Lower lobe of right lung (tissue), 2 donors: Measurements from ENCODE around the gene PAX7. TPM values are rescaled to one million over a fixed set of nuclear protein-coding genes. Genes with fewer than 3 reads are reported as not detected.
"Not testable (repeated sequence)": the region's sequence is repeated elsewhere in the genome, so short reads cannot be mapped to it uniquely, and the experiment has no call there.

ENCODE experiments used
- ATAC-seq, 2 donors: fragments of 200-7000 bp; cut with Tn5 transposase; one replicate each; pipeline ENCODE4 v1.9.1; 2020 to 2022; ENCODE audit warnings: mild to moderate bottlenecking in 2 of 2, moderate library complexity in 2 of 2
- DNase-seq: peaks from one replicate; pipeline ENCODE4 v3.0.0-alpha.2; 2020
- H3K27ac ChIP-seq: fragments of 200-600 bp; one replicate; pipeline ENCODE4 v1.8.0; 2022
- H3K27me3 ChIP-seq: fragments of 200-600 bp; one replicate; pipeline ENCODE4 v1.8.0; 2022; ENCODE audit warnings: low read depth
- H3K36me3 ChIP-seq: fragments of 200-600 bp; one replicate; pipeline ENCODE4 v1.8.0; 2022; ENCODE audit warnings: mild to moderate bottlenecking
- H3K4me1 ChIP-seq: fragments of 200-600 bp; one replicate; pipeline ENCODE4 v1.8.0; 2022
- H3K4me3 ChIP-seq: fragments of 200-600 bp; one replicate; pipeline ENCODE4 v1.8.0; 2022; ENCODE audit warnings: mild to moderate bottlenecking
- H3K9me3 ChIP-seq: fragments of 200-600 bp; one replicate; pipeline ENCODE4 v1.8.0; 2022
- intact Hi-C: fragments of 100-400 bp; cut with DNase I; formaldehyde crosslinking; loops from one replicate; pipeline ENCODE4 v1.11.0; 2022
- total RNA-seq: library from RNA; stranded (reverse); fragmentation: NEBNext Ultra II Directional; extraction: Animal tissue kit (Norgen Biotek cat#: 25700); gene quantifications from one replicate; pipeline ENCODE4 v1.2.1, GENCODE V29; 2021
- TF ChIP-seq, protein P1 (sequence below): fragments of 200-600 bp; IDR thresholded peaks from one replicate; pipeline ENCODE4 v1.8.0; 2022; ENCODE audit warnings: antibody characterized with exemption, mild to moderate bottlenecking
- donor health status: DM: no; HTN: yes; CAD: no; lungs with severe emphysema.

Gene PAX7
- total RNA-seq, 1 donor from 2014 or later: not detected

DNA sequence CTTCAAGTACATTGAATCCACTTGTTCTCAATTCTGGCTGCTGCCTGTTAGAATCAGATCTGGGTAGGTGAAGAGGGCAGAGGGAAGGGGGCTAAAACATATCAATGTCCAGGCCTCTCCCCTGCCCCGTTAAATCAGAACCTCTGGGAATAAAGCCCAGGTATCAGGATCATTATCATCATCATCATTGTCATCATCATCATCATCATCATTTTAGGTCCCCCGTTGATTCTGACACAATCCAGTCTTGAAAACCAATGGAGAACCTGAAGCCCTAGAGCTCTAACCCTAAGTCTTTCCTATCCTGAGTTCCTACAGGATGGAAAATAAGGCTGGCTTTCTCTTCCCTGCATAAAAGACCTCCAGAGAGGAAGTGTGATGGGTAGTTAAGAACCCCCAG, 135.7 kb downstream of the PAX7 start:
- Histone ChIP-seq H3K27ac (no peak overlapping the region), H3K36me3 (no peaks in the 10 kb centered on the region), H3K9me3 (no peaks in the 10 kb centered on the region), H3K4me1 (no peaks in the 10 kb centered on the region), H3K27me3 (peaks cover 38% of the 10 kb centered on the region), H3K4me3 (no peak overlapping the region)
- TF ChIP-seq, protein P1, sequence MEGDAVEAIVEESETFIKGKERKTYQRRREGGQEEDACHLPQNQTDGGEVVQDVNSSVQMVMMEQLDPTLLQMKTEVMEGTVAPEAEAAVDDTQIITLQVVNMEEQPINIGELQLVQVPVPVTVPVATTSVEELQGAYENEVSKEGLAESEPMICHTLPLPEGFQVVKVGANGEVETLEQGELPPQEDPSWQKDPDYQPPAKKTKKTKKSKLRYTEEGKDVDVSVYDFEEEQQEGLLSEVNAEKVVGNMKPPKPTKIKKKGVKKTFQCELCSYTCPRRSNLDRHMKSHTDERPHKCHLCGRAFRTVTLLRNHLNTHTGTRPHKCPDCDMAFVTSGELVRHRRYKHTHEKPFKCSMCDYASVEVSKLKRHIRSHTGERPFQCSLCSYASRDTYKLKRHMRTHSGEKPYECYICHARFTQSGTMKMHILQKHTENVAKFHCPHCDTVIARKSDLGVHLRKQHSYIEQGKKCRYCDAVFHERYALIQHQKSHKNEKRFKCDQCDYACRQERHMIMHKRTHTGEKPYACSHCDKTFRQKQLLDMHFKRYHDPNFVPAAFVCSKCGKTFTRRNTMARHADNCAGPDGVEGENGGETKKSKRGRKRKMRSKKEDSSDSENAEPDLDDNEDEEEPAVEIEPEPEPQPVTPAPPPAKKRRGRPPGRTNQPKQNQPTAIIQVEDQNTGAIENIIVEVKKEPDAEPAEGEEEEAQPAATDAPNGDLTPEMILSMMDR: no peak
- intact Hi-C loops: no loop called here
- no peak for DNase-seq
- ATAC-seq: no peak

DNA sequence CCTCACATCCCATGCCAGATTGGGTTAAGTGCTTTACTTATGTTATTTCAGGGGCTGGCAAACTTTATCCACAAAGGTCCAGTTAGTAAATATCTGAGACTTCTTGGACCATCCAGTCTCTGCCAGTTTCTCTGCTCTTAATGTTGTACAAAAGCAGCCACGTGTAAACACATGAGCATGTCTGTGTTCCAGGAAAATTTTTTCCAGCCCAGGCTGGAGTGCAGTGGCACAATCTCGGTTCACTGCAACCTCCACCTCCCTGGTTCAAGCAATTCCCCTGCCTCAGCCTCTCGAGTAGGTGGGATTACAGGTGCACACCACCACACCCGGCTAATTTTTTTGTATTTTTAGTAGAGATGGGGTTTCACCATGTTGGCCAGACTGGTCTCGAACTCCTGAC, 136.9 kb downstream of the PAX7 start:
- H3K27me3 ChIP-seq: peaks cover 29% of the 10 kb centered on the region
- ATAC-seq, H3K9me3 ChIP-seq, H3K27ac ChIP-seq, H3K4me1 ChIP-seq, DNase-seq, H3K36me3 ChIP-seq, H3K4me3 ChIP-seq, intact Hi-C loops: not testable (repeated sequence)

DNA sequence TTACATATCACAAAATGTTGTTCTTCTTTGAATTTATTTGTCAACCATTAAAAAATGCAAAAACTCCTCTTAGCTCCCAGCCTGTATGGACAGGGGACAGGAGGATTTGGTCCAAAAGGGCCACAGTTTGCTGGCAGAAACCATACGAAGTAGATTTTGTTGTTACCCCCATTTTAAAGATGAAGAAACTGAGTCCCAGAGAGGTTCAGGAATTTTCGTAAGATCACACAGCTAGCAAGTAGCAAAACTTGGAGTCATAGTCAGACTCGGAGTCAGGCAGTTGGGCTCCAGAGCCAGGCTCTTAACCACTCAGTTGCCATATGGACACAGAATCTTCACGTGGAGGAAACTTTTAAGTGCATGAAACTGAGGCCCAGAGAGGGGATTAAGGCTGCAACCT, 137.4 kb downstream of the PAX7 start:
- intact Hi-C loops: no loop called here
- Histone ChIP-seq H3K36me3 (no peaks in the 10 kb centered on the region), H3K27me3 (peaks cover 34% of the 10 kb centered on the region), H3K27ac (no peak overlapping the region), H3K4me1 (no peaks in the 10 kb centered on the region), H3K9me3 (no peaks in the 10 kb centered on the region), H3K4me3 (no peak overlapping the region)
- DNase-seq (no peak), ATAC-seq (no peak)
- TF ChIP-seq, protein P1: no peak

DNA sequence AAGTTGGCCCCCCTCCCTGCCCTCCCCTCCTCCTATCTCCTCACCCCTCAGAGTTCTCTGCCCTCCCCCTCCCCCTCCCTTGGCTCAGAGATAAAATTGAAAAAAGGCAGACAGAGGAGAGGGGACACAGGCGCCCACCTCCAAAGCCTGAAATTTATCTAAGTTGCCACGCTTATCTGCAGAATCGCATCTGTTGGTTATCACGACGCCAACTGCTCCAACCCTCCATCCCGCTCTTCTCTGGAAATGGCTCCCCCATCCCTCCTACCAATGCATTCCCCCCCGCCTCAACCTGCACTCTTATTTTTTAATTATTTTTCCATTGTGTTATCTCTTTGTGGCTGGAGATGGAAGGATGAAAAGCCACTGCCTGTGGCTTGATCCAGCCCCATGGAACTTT, 138.5 kb downstream of the PAX7 start:
- Histone ChIP-seq H3K9me3 (no peaks in the 10 kb centered on the region), H3K27ac (no peak overlapping the region), H3K4me1 (no peaks in the 10 kb centered on the region), H3K27me3 (peaks cover 39% of the 10 kb centered on the region), H3K4me3 (no peak overlapping the region), H3K36me3 (no peaks in the 10 kb centered on the region)
- TF ChIP-seq, protein P1: no peak
- DNase-seq (no peak), ATAC-seq (no peak)
- intact Hi-C loops: no loop called here

DNA sequence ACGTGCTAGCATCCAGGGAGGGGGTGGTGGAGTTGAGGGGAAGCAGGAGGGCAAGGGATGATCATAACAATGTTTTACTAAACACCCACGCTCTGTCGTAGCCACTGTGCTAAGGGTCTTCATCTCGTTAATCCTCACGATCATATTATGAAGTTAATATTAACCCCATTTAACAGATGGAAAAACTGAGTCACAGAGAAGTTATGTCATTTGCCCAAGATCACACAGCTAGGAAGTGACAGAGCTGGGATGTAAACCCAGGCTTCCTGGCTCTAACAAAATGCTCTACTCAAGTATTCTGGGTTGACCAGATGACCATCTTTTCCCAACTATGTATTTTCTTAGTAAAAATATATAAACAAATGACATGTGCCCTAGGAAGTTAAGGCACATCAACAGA, 140.2 kb downstream of the PAX7 start:
- no peaks in the 10 kb centered on the region for H3K9me3 ChIP-seq
- DNase-seq: no peak
- H3K36me3 ChIP-seq: no peaks in the 10 kb centered on the region
- H3K4me1 ChIP-seq: no peaks in the 10 kb centered on the region
- no peak overlapping the region for H3K4me3 ChIP-seq
- peaks cover 46% of the 10 kb centered on the region for H3K27me3 ChIP-seq
- TF ChIP-seq, protein P1: no peak
- ATAC-seq: no peak
- H3K27ac ChIP-seq: no peak overlapping the region
- intact Hi-C loops: no loop called here

DNA sequence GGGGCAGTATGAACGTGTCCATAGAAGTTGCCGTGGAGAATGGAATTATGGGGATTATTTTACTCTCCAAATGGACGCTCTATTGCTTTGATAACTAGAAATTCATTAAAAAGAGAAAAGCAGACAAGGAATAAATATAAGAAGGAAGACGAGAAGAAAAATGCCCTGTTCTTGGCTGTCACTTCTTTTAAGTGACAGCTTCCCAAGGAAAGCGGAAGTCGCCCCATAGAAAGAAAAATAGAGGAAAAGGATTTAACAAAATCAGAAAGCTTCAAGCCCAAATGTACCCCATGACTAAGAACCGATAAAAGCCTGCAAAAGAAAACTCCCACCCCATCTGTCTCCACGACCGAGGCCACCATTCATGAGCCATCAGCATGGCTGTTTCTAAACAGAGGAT, 143.1 kb downstream of the PAX7 start:
- Histone ChIP-seq H3K36me3 (no peaks in the 10 kb centered on the region), H3K27ac (no peak overlapping the region), H3K4me1 (no peaks in the 10 kb centered on the region), H3K4me3 (no peak overlapping the region), H3K9me3 (no peaks in the 10 kb centered on the region), H3K27me3 (peaks cover 55% of the 10 kb centered on the region)
- intact Hi-C loops: no loop called here
- no peak for ATAC-seq
- TF ChIP-seq, protein P1: no peak
- no peak for DNase-seq
